Rectal smooth muscle tissue (tissue), 1 donor: ENCODE results near the gene CRYBA2.

ENCODE experiments used
- H3K27ac ChIP-seq: one replicate; pipeline ENCODE4 v1.7.0; 2013; ENCODE audit warnings: low read depth, low read length, inconsistent platforms
- H3K27me3 ChIP-seq: one replicate; pipeline ENCODE4 v1.7.0; 2013; ENCODE audit warnings: low read length; ENCODE audit not compliant: control insufficient read depth, insufficient read depth
- H3K36me3 ChIP-seq: one replicate; pipeline ENCODE4 v1.7.0; 2013; ENCODE audit warnings: low read length; ENCODE audit not compliant: control insufficient read depth, insufficient read depth
- H3K4me1 ChIP-seq: one replicate; pipeline ENCODE4 v1.7.0; 2013; ENCODE audit warnings: low read length; ENCODE audit not compliant: control insufficient read depth, insufficient read depth
- H3K4me3 ChIP-seq: one replicate; pipeline ENCODE4 v1.7.0; 2013; ENCODE audit warnings: low read length
- H3K9ac ChIP-seq: one replicate; pipeline ENCODE4 v1.7.0; 2013; ENCODE audit warnings: low read length

The CRYBA2 gene

GRCh38 chr2:218991674-218992168, 1.5 kb downstream of the CRYBA2 start:
- peaks cover 7% of the 10 kb centered on the region for H3K4me1 ChIP-seq
- H3K4me3 ChIP-seq: no peak overlapping the region
- peaks cover 82% of the 10 kb centered on the region for H3K27me3 ChIP-seq
- no peaks in the 10 kb centered on the region for H3K36me3 ChIP-seq
- no peak overlapping the region for H3K9ac ChIP-seq
- no peak overlapping the region for H3K27ac ChIP-seq

DNA sequence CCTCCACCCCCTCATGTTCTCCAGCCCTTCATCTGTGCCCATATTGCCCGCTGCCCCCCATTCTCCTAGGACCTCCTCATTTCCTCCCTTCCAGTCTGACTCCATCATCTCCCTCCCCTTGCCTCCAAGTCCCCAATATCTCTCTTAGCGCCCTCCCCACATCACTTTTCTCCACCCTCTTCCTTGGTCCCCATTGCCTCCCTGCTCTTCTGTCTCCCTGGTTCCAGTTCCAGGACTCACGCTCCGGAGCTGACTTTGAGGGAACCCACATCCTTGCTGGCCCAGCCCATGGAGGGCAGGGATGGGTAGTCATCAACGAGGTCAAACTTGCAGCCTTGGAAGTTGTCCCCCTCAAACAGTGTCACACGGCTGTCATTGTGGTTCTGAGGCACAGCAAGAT, 2.6 kb downstream of the CRYBA2 start:
- H3K9ac ChIP-seq: no peak overlapping the region
- H3K27ac ChIP-seq: no peak overlapping the region
- H3K4me1 ChIP-seq: peaks cover 1% of the 10 kb centered on the region
- no peak overlapping the region for H3K4me3 ChIP-seq
- H3K27me3 ChIP-seq: peaks cover 88% of the 10 kb centered on the region
- H3K36me3 ChIP-seq: no peaks in the 10 kb centered on the region

DNA sequence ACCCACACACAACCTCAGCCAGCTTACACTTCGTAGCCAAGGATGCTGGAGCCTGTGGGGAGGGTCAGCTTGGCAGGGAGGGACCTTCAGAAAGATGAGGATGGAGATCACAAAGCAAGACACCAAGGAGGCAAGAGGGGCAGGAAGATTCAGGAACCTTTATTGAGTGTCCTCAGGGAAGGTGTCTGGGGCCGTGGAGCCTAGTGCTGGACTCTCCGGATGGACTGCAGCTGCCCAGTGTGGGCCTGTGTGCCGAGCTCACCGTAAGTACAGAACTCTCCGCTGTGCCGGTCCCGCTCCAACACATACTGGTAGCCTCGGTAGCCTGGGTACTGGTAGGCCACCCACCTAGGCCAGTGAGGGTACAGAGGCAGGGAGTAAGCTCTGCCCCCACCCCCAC, 3.2 kb downstream of the CRYBA2 start:
- no peak overlapping the region for H3K4me3 ChIP-seq
- H3K36me3 ChIP-seq: no peaks in the 10 kb centered on the region
- no peak overlapping the region for H3K27ac ChIP-seq
- peaks cover 86% of the 10 kb centered on the region for H3K27me3 ChIP-seq
- H3K4me1 ChIP-seq: no peaks in the 10 kb centered on the region
- no peak overlapping the region for H3K9ac ChIP-seq

- no peaks in the 10 kb centered on the region for H3K36me3 ChIP-seq
- H3K4me1 ChIP-seq: no peaks in the 10 kb centered on the region
- no peak overlapping the region for H3K27ac ChIP-seq
- H3K4me3 ChIP-seq: no peak overlapping the region
- peaks cover 78% of the 10 kb centered on the region for H3K27me3 ChIP-seq
- no peak overlapping the region for H3K9ac ChIP-seq
Measured at GRCh38 chr2:218988650-218989049, 4.6 kb downstream of the CRYBA2 start.

- Histone ChIP-seq H3K4me1 (no peaks in the 10 kb centered on the region), H3K27ac (no peak overlapping the region), H3K36me3 (no peaks in the 10 kb centered on the region), H3K9ac (no peak overlapping the region), H3K27me3 (peaks cover 79% of the 10 kb centered on the region), H3K4me3 (no peak overlapping the region)
Measured at GRCh38 chr2:218988164-218988563, 5.1 kb downstream of the CRYBA2 start.

DNA sequence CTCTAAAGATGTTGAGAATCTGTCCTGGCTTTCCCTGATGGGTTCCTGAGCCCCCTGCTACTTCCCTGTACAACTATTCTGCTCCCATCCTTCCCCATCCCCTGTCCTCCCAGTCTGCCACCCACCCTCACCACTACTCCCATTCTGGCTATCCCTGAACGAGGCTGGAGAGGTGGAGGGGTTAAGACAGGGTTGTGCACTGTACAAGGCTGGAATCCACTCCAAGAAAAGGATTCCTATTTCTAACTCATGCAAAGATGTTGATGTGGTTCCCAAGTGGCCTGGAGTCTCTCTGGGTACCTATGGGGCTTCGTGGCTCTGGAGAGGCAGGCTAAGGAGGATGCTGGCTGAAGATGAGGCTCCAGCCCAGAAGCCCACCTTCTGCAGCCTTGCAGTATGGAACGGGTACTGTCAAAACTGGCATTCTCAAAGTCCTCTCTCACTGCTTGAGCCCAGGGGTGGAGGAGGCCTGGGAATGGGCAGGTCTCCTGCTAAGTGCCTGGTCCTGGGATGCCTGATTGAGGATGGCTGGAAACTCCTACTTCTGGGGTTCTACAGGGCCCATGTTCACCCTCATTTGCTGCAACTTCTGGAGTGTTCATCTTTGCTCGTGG, 7.0 kb downstream of the CRYBA2 start:
- no peak overlapping the region for H3K9ac ChIP-seq
- H3K27ac ChIP-seq: no peak overlapping the region
- H3K27me3 ChIP-seq: peaks cover 79% of the 10 kb centered on the region
- H3K36me3 ChIP-seq: no peaks in the 10 kb centered on the region
- no peaks in the 10 kb centered on the region for H3K4me1 ChIP-seq
- no peak overlapping the region for H3K4me3 ChIP-seq

- Histone ChIP-seq H3K4me1 (no peaks in the 10 kb centered on the region), H3K36me3 (no peaks in the 10 kb centered on the region), H3K27ac (no peak overlapping the region), H3K27me3 (peaks cover 80% of the 10 kb centered on the region), H3K9ac (no peak overlapping the region), H3K4me3 (no peak overlapping the region)
Measured at GRCh38 chr2:218985325-218986091, 7.7 kb downstream of the CRYBA2 start.

- H3K27me3 ChIP-seq: peaks cover 75% of the 10 kb centered on the region
- H3K4me1 ChIP-seq: no peaks in the 10 kb centered on the region
- H3K4me3 ChIP-seq: no peak within 1 kb of the TSS
- H3K27ac ChIP-seq: no peak within 1 kb of the TSS
- H3K9ac ChIP-seq: no peak within 1 kb of the TSS
- no peaks in the 10 kb centered on the region for H3K36me3 ChIP-seq
Measured at GRCh38 chr2:218985021-218985324, 8.2 kb downstream of the CRYBA2 start, which contains the start of gene FEV. Gene FEV (minus strand): TSS chr2:218985184. CDS start chr2:218985075, 109 bp downstream.

DNA sequence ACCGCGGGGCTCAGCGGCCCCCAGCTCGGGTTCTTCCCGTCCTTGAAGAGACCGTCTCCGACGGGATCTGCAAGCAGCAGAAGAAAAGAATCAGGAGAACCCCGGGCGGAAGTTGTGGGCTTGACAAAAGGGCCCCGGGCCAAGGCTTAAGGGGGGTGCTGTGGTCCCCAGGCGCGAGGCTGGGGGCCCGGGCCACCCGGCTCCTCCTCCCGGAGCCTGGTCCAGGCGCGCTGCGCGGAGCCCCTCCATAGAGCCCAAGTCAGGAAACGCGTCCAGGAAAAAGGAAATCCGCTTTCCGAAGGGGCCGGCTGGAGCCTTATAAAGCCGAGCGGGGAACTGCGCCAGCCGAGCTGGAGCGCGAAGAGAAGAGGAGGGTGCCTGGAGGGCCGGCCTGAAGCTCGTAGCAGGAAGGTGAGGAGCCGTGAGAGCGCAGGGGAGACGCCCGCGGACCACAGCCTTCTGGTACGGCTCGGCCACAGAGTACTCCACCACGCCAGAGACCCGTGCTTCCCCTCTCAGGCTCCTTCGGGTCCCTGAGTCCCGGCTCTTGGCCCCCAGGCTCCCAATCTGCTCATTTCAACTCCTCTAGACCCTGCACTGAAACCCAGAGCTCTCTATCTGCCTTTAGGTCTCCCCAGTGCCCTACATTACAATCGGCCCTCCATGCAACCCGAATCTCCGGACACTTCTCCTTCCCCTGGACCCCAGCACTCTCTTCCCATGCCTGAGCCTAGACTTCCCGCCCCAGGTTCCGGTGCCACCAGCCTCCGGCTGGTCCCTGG, 8.8 kb downstream of the CRYBA2 start:
- H3K27me3 ChIP-seq: peaks cover 77% of the 10 kb centered on the region
- H3K4me1 ChIP-seq: no peaks in the 10 kb centered on the region
- no peaks in the 10 kb centered on the region for H3K36me3 ChIP-seq
- no peak overlapping the region for H3K4me3 ChIP-seq
- H3K27ac ChIP-seq: no peak overlapping the region
- no peak overlapping the region for H3K9ac ChIP-seq

DNA sequence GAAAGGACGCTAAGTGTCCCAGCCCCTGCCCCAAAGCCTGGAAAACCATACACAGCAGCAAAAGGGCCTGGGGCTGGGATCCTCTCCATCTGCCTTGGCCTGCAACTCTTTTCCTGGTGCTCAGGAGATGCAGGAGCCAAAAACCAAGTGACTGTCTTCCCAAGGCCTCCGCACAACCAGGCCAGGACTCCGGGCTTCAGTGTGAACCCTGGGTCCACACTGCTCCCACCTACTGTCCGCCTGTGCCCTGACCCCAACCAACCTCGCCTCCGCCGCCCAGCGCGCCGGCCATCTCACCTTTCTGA, 9.3 kb downstream of the CRYBA2 start:
- Histone ChIP-seq H3K9ac (no peak overlapping the region), H3K27ac (no peak overlapping the region), H3K27me3 (peaks cover 72% of the 10 kb centered on the region), H3K4me3 (no peak overlapping the region), H3K36me3 (no peaks in the 10 kb centered on the region), H3K4me1 (no peaks in the 10 kb centered on the region)

DNA sequence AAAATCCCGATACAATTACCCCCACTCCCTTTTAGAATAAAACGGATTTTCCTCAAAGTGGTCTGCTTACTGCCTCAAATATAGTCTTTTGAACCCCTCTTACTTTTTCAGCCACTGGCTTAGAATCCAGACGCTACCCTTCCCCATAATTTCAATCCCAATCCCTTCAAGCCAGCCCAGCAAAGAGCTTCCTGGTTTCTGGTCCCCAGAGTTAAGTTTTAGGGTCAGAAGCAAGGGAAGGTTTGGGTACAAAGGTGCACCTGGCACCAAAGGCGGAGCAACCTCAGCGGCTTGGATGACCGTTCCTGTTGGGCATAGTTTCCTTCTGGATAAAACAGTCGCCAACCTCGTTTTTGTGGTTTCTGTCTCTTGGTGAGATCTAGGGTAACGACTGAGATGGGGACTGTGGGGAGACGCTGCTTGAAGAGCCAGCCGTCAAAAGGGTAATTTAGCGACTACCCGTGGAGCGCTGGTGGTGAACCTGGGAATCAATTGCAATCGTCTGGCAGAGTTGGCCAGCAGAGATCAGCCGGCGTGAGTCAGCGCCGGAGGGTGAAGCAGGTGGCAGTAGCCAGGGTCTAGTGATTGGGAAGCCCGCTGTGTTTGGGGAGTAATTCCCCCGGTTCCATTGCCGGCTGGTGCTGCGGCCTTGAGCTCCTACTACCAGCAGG, 9.8 kb downstream of the CRYBA2 start:
- H3K4me3 ChIP-seq: no peak overlapping the region
- H3K36me3 ChIP-seq: no peaks in the 10 kb centered on the region
- no peak overlapping the region for H3K27ac ChIP-seq
- no peak overlapping the region for H3K9ac ChIP-seq
- no peaks in the 10 kb centered on the region for H3K4me1 ChIP-seq
- H3K27me3 ChIP-seq: peaks cover 67% of the 10 kb centered on the region

DNA sequence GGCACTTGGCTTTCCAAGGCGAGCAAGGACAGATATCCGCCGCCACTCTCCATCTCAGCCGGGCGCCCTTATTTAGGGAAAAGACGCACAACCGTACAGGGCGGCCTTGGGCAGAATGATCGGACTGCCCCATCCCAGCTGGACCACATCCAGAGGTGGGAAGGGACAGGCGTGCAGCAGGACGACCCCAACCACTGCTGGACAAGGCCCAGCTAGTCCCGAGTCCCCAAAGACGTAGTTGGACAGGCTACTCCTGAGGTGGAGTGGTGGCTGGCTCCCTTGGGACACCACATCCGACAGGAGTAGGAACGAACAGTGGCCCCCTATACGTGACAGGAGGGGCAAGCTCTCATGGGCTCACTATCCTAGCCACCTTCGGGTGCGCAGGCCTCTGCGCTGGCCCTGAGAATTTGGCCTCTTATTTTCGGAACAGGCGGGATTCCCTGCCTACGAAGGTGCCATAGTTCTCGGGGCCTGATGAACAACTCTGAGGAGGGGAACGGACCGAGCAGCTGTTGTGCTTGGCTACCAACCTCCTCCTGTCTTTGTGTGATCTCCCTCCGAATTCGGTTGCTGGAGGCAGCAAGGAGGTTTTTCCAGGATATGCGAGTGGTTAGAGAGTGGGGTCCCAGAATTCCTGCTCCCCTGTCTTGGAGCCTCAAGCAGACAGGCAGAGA, 10.5 kb downstream of the CRYBA2 start:
- H3K36me3 ChIP-seq: no peaks in the 10 kb centered on the region
- H3K9ac ChIP-seq: no peak overlapping the region
- peaks cover 63% of the 10 kb centered on the region for H3K27me3 ChIP-seq
- H3K4me1 ChIP-seq: no peaks in the 10 kb centered on the region
- no peak overlapping the region for H3K4me3 ChIP-seq
- no peak overlapping the region for H3K27ac ChIP-seq
